Keratinocyte (primary cell): ENCODE data around the gene PACSIN2. TPM values are rescaled to one million over a fixed set of nuclear protein-coding genes. Genes with fewer than 3 reads are reported as not detected.

Source experiments
- DNase-seq: peaks from one replicate; pipeline ENCODE4 v3.0.0-alpha.2; 2011; ENCODE audit warnings: low read depth, missing footprints, low spot score
- FAIRE-seq: peaks from 2 replicates; lab custom pipeline; 2011; peaks lifted over from hg19 to GRCh38; lab: Jason Lieb, UNC
- H2AFZ ChIP-seq: 2 replicates; pipeline ENCODE4 v1.6.0; 2012; ENCODE audit warnings: low read length, control low read depth, inconsistent platforms; ENCODE audit not compliant: control insufficient read depth
- H3K27ac ChIP-seq: 2 replicates; pipeline ENCODE4 v1.5.1; 2011; ENCODE audit warnings: low read length; ENCODE audit not compliant: control insufficient read depth, insufficient read depth
- H3K27me3 ChIP-seq: 3 replicates; pipeline ENCODE4 v1.6.0; 2011; ENCODE audit warnings: low read length; ENCODE audit not compliant: control insufficient read depth, insufficient read depth; ENCODE audit errors: extremely low read depth
- H3K36me3 ChIP-seq, 2 experiments: 2 replicates in 1 of 2; 3 replicates in 1 of 2; pipeline ENCODE4 v1.5.1; 2011; ENCODE audit warnings: low read length in 2 of 2, mild to moderate bottlenecking in 1 of 2; ENCODE audit not compliant: control insufficient read depth in 2 of 2, insufficient read depth in 2 of 2; ENCODE audit errors: extremely low read depth in 1 of 2
- H3K4me1 ChIP-seq: 3 replicates; pipeline ENCODE4 v1.5.1; 2011; ENCODE audit warnings: low read length; ENCODE audit not compliant: control insufficient read depth, insufficient read depth; ENCODE audit errors: extremely low read depth
- H3K4me2 ChIP-seq: 3 replicates; pipeline ENCODE4 v1.6.0; 2011; ENCODE audit warnings: low read depth, low read length; ENCODE audit not compliant: control insufficient read depth, insufficient read depth; ENCODE audit errors: extremely low read depth
- H3K4me3 ChIP-seq, 3 experiments: fragments of 200-600 bp in 1 of 3; sonication (generic) in 1 of 3; 2 replicates in 2 of 3; 3 replicates in 1 of 3; pipeline ENCODE4 v1.5.1; 2011 to 2016; ENCODE audit warnings: low read length in 3 of 3, mild to moderate bottlenecking in 3 of 3, control low read depth in 2 of 3, inconsistent platforms in 1 of 3, low read depth in 1 of 3, mixed read lengths in 1 of 3, mixed run types in 1 of 3, moderate library complexity in 1 of 3; ENCODE audit not compliant: control insufficient read depth in 2 of 3, insufficient read depth in 2 of 3; ENCODE audit errors: extremely low read depth in 1 of 3
- H3K79me2 ChIP-seq: 2 replicates; pipeline ENCODE4 v1.6.0; 2012; ENCODE audit warnings: low read length; ENCODE audit not compliant: control insufficient read depth, insufficient read depth
- H3K9ac ChIP-seq: 3 replicates; pipeline ENCODE4 v1.6.0; 2011; ENCODE audit warnings: low read length; ENCODE audit not compliant: control insufficient read depth, insufficient read depth; ENCODE audit errors: extremely low read depth
- H3K9me1 ChIP-seq: 3 replicates; pipeline ENCODE4 v1.6.0; 2011; ENCODE audit warnings: low read length; ENCODE audit not compliant: control insufficient read depth, insufficient read depth; ENCODE audit errors: extremely low read depth
- H3K9me3 ChIP-seq: 2 replicates; pipeline ENCODE4 v1.5.1; 2012; ENCODE audit warnings: low read depth, low read length; ENCODE audit not compliant: control insufficient read depth
- H4K20me1 ChIP-seq: 3 replicates; pipeline ENCODE4 v1.6.0; 2011; ENCODE audit warnings: low read length; ENCODE audit not compliant: control insufficient read depth, insufficient read depth; ENCODE audit errors: extremely low read depth
- CTCF ChIP-seq, 3 experiments: IDR thresholded peaks in 1 of 3; conservative IDR thresholded peaks in 1 of 3; optimal IDR thresholded peaks in 1 of 3; 2 replicates in 2 of 3; 3 replicates in 1 of 3; pipeline versions ENCODE3 to v1.5.1; 2011; ENCODE audit warnings: low read length in 3 of 3, mild to moderate bottlenecking in 3 of 3, moderate library complexity in 2 of 3, control low read depth in 1 of 3, inconsistent platforms in 1 of 3; ENCODE audit not compliant: insufficient read depth in 2 of 3; ENCODE audit errors: extremely low read depth in 1 of 3
- EZH2 ChIP-seq: IDR thresholded peaks from one replicate; pipeline ENCODE4 v1.6.1; 2012; ENCODE audit warnings: inconsistent platforms, mild to moderate bottlenecking, low read length, moderate library complexity
- dilution Hi-C: fragments of 300-500 bp; cut with MboI; formaldehyde crosslinking; loops from one replicate; pipeline ENCODE4 v1.7.0; 2020; ENCODE audit warnings: low sequenced_read_pairs; ENCODE audit not compliant: extremely low pct_ligation_motif_present
- polyA plus RNA-seq, 5 experiments: library from polyadenylated mRNA; depleted of rRNA in 3 of 5; stranded (reverse) in 3 of 5; stranded (forward) in 1 of 5; unstranded in 1 of 5; fragments of >200 nt; gene quantifications; 1 replicate in 1 of 5; 2 replicates in 3 of 5; 3 replicates in 1 of 5; pipeline versions ENCODE4 v1.2.1 to v1.2.3, GENCODE V29; 2011 to 2012; ENCODE audit warnings: missing spikeins in 2 of 5, low read depth in 1 of 5, low replicate concordance in 1 of 5

PACSIN2 gene
- polyA plus RNA-seq, 1 donor (not counting 4 experiments of a cell fraction or from before 2014, with no cell fraction given), result 55.5 TPM

GRCh38 chr22:42993651-42994275 lies 21.2 kb downstream of the PACSIN2 start:
- Histone ChIP-seq H3K9me3 (no peaks in the 10 kb centered on the region), H4K20me1 (peaks cover 15% of the 10 kb centered on the region), H2AFZ (no peak overlapping the region), H3K4me2 (no peak overlapping the region), H3K27ac (no peak overlapping the region), H3K4me3 (no peak overlapping the region), H3K9ac (no peak overlapping the region), H3K79me2 (peaks cover 74% of the 10 kb centered on the region), H3K27me3 (no peaks in the 10 kb centered on the region), H3K9me1 (peaks cover 13% of the 10 kb centered on the region), H3K4me1 (peaks cover 62% of the 10 kb centered on the region), H3K36me3 (no peaks in the 10 kb centered on the region)
- dilution Hi-C loops, result no loop called here
- FAIRE-seq, result peak; percentile 9
- DNase-seq, result no peak
- TF ChIP-seq CTCF (optimal IDR thresholded peaks at IDR 0.05 in 1 of 3, IDR thresholded peaks at IDR 0.05 in 1 of 3, conservative IDR thresholded peaks at IDR 0.05 in 1 of 3; ENCODE audit: extremely low read depth in 1 of 3, insufficient read depth in 2 of 3, low read length in 3 of 3) (no peak), EZH2 (no peak)

- H4K20me1 ChIP-seq, result peaks cover 15% of the 10 kb centered on the region
- no peak overlapping the region for H3K9ac ChIP-seq
- no peak overlapping the region for H2AFZ ChIP-seq
- DNase-seq (no peak), FAIRE-seq (no peak)
- H3K27ac ChIP-seq, result no peak overlapping the region
- H3K36me3 ChIP-seq, result no peaks in the 10 kb centered on the region
- H3K9me3 ChIP-seq, result no peaks in the 10 kb centered on the region
- no peak overlapping the region for H3K4me3 ChIP-seq
- peaks cover 9% of the 10 kb centered on the region for H3K9me1 ChIP-seq
- H3K4me2 ChIP-seq, result no peak overlapping the region
- TF ChIP-seq CTCF (optimal IDR thresholded peaks at IDR 0.05 in 1 of 3, IDR thresholded peaks at IDR 0.05 in 1 of 3, conservative IDR thresholded peaks at IDR 0.05 in 1 of 3; ENCODE audit: extremely low read depth in 1 of 3, insufficient read depth in 2 of 3, low read length in 3 of 3), result no peak
- no peak for TF ChIP-seq EZH2
- dilution Hi-C loops, result no loop called here
- peaks cover 74% of the 10 kb centered on the region for H3K79me2 ChIP-seq
- H3K27me3 ChIP-seq, result no peaks in the 10 kb centered on the region
- H3K4me1 ChIP-seq, result peaks cover 56% of the 10 kb centered on the region
These were observed 22.0 kb downstream of the PACSIN2 start for GRCh38 chr22:42992886-42993479.
